Measurements from ENCODE around the gene ARHGEF10L. TPM values are rescaled to one million over a fixed set of nuclear protein-coding genes. Genes with fewer than 3 reads are reported as not detected.

ARHGEF10L gene
- total RNA-seq, 2 experiments from 2014 or later, result not detected

DNA sequence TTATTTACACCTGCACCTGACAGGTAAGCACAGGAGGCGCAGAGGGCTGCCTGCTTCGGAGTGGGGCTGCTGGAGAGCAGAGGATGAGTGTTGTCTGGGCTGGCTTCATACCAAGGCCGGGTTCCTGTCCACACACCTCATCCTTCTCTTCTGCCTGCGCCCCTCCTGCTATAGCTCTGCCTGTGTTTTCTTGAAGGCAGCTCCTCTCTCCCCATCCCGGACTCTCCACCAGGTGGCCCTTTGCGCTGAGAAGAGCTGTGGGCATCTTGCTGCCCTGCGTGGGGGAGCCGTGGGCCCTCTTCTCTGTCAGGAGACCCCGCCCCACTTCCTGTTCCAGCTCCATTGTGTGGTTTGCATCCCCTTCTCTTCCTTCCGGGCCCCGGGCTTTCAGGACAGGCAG, 35.0 kb downstream of the ARHGEF10L start:
- CTCF ChIA-PET, result interaction anchor here (1.7 kb wide), 1 partner anchor 33 kb away, joined by 6 read pairs; no protein-coding TSS in a partner anchor
- Mint-ChIP-seq H3K9me3 (no peaks in the 10 kb centered on the region), H3K4me3 (no peak overlapping the region), H3K4me1 (no peaks in the 10 kb centered on the region), H3K27ac (no peak overlapping the region), H3K27me3 (no peaks in the 10 kb centered on the region), H3K36me3 (ENCODE audit: low read depth) (no peaks in the 10 kb centered on the region)
- no peak for DNase-seq
- POLR2A ChIA-PET, result no interaction called here

- H3K27me3 Mint-ChIP-seq, result no peaks in the 10 kb centered on the region
- no peaks in the 10 kb centered on the region for H3K4me1 Mint-ChIP-seq
- H3K4me3 Mint-ChIP-seq, result no peak overlapping the region
- no peaks in the 10 kb centered on the region for H3K36me3 Mint-ChIP-seq (ENCODE audit: low read depth)
- H3K9me3 Mint-ChIP-seq, result no peaks in the 10 kb centered on the region
- CTCF ChIA-PET, result interaction anchor here (1.7 kb wide), 1 partner anchor 31 kb away, joined by 6 read pairs; no protein-coding TSS in a partner anchor
- no peak for DNase-seq
- no peak overlapping the region for H3K27ac Mint-ChIP-seq
- POLR2A ChIA-PET, result no interaction called here
These were observed 36.5 kb downstream of the ARHGEF10L start for GRCh38 chr1:17575797-17576518.

- H3K4me1 Mint-ChIP-seq, result no peaks in the 10 kb centered on the region
- no peak for DNase-seq
- H3K27me3 Mint-ChIP-seq, result no peaks in the 10 kb centered on the region
- no peak overlapping the region for H3K4me3 Mint-ChIP-seq
- CTCF ChIA-PET, result no interaction called here
- no peaks in the 10 kb centered on the region for H3K36me3 Mint-ChIP-seq (ENCODE audit: low read depth)
- POLR2A ChIA-PET, result no interaction called here
- no peak overlapping the region for H3K27ac Mint-ChIP-seq
- no peaks in the 10 kb centered on the region for H3K9me3 Mint-ChIP-seq
These were observed 37.0 kb downstream of the ARHGEF10L start for GRCh38 chr1:17576519-17576853.

DNA sequence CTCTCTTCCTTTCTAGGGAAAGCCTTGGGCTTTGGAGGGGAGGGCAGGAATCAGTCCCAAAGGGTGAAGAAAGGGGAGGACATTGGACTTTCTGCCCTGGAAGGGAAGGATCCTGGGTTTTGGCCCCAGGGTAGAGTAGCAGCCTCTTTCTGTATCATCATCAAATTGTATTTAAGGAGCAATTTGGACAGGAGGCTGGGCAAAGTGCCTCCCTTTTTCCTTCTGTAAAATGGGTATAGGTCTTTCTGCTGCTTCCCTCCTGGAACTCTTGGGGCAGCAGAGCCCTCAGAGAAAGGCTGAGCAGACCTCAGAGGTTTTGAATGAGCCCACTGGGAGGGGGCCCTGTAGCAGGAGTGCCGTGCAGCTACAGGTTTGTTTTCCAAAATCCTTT, 38.4 kb downstream of the ARHGEF10L start:
- no peaks in the 10 kb centered on the region for H3K36me3 Mint-ChIP-seq (ENCODE audit: low read depth)
- CTCF ChIA-PET, result no interaction called here
- no peak overlapping the region for H3K27ac Mint-ChIP-seq
- no peaks in the 10 kb centered on the region for H3K9me3 Mint-ChIP-seq
- POLR2A ChIA-PET, result no interaction called here
- no peaks in the 10 kb centered on the region for H3K27me3 Mint-ChIP-seq
- DNase-seq, result no peak
- H3K4me3 Mint-ChIP-seq, result no peak overlapping the region
- H3K4me1 Mint-ChIP-seq, result no peaks in the 10 kb centered on the region

- CTCF ChIA-PET, result interaction anchor here (0.7 kb wide), 1 partner anchor 952 kb away, joined by 4 read pairs; no protein-coding TSS in a partner anchor
- H3K36me3 Mint-ChIP-seq (ENCODE audit: low read depth), result no peaks in the 10 kb centered on the region
These were observed 40.7 kb downstream of the ARHGEF10L start for GRCh38 chr1:17579951-17580939.

DNA sequence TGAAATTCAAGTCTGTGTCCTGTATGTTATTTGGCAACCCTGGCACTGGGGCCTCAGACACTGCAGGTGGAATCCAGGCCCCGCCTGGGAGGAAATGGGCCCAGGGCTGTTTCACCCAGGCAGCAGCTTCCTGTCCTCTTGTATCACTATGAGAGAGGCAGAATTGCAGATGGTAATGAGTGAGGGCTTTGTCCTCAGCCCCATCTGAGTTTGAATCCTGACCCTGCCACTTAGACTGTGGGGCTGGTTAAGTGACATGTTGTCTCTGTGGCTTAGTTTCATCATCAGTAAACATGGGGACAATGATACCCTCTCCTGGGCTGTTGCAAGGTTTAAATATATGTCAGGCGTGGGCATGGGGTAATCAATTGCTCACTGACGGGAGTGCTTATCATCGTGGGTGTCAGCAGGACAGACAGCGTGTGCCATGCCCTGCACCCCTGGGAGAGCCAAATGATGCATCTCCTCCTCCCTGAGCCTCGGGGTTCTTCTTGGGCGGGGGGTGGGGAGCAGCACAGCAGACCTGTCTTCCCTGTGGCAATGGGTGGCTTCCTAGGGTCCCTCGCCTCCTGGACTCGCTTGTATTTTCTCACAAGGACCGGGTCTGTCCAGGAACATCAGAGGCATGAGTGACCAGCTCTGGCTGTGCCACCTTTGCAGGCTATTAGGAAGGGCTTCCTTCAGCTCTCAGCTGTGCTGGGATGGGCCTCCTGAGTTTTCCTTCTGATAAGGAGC, 42.1 kb downstream of the ARHGEF10L start:
- Mint-ChIP-seq H3K27ac (no peak overlapping the region), H3K4me1 (no peaks in the 10 kb centered on the region), H3K9me3 (no peaks in the 10 kb centered on the region), H3K4me3 (no peak overlapping the region), H3K36me3 (ENCODE audit: low read depth) (no peaks in the 10 kb centered on the region), H3K27me3 (no peaks in the 10 kb centered on the region)
- POLR2A ChIA-PET, result no interaction called here
- peak; percentile 17 for DNase-seq
- CTCF ChIA-PET, result interaction anchor here (0.7 kb wide), 1 partner anchor 951 kb away, joined by 4 read pairs; no protein-coding TSS in a partner anchor

More at GRCh38 chr1:17579951-17580939, 40.7 kb downstream of the ARHGEF10L start:
- POLR2A ChIA-PET, result no interaction called here
- Mint-ChIP-seq H3K27ac (no peak overlapping the region), H3K4me3 (no peak overlapping the region), H3K4me1 (no peaks in the 10 kb centered on the region), H3K9me3 (no peaks in the 10 kb centered on the region), H3K27me3 (no peaks in the 10 kb centered on the region)
- DNase-seq, result no peak

- DNase-seq, result no peak
- no peaks in the 10 kb centered on the region for H3K27me3 Mint-ChIP-seq
- H3K4me3 Mint-ChIP-seq, result no peak overlapping the region
- ChIA-PET POLR2A (no interaction called here), CTCF (no interaction called here)
- no peaks in the 10 kb centered on the region for H3K4me1 Mint-ChIP-seq
- no peaks in the 10 kb centered on the region for H3K9me3 Mint-ChIP-seq
- no peak overlapping the region for H3K27ac Mint-ChIP-seq
- no peaks in the 10 kb centered on the region for H3K36me3 Mint-ChIP-seq (ENCODE audit: low read depth)
These were observed 42.8 kb downstream of the ARHGEF10L start for GRCh38 chr1:17582124-17582774.

- H3K4me3 Mint-ChIP-seq, result no peak overlapping the region
- H3K27ac Mint-ChIP-seq, result no peak overlapping the region
- H3K4me1 Mint-ChIP-seq, result no peaks in the 10 kb centered on the region
- no peaks in the 10 kb centered on the region for H3K36me3 Mint-ChIP-seq (ENCODE audit: low read depth)
- DNase-seq, result no peak
- POLR2A ChIA-PET, result no interaction called here
- no peaks in the 10 kb centered on the region for H3K27me3 Mint-ChIP-seq
- CTCF ChIA-PET, result interaction anchor here (1.3 kb wide), 1 partner anchor 22 kb away, joined by 5 read pairs; no protein-coding TSS in a partner anchor
- no peaks in the 10 kb centered on the region for H3K9me3 Mint-ChIP-seq
These were observed 45.0 kb downstream of the ARHGEF10L start for GRCh38 chr1:17584539-17584938.

DNA sequence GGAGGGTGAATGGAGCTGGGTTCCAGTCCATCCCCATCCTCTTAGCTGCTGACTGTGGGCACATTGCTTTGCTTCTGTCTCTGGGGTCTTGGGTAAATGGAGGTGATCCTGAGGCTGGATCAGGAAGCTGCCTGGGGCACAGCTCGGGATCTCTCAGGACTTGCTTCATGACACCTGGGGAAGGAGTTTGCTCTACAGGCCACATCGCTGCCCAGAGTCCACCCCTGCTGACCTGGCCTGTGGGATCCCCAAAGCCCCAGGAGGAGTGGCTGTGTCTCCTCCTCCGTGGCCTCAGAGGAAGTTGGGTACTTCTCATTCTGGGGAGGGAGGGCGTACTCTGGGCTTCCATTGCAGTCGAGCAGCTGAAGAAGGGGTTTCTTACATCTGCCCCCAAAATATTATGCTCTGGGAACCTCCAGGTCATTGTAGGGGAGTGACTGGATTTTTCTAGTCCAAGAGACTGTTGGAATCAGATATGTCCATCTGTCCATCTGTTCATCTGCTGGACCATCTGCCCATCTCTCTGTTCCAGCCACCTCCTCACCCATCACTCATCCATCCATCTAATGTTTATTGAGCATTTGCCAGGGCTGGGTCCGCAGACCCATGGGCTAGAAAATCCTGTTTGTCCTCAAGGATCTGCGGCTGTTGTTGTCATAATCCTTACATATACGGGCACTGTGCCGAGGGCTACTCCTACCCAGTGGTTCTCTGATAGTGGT, 45.9 kb downstream of the ARHGEF10L start:
- Mint-ChIP-seq H3K27me3 (no peaks in the 10 kb centered on the region), H3K9me3 (no peaks in the 10 kb centered on the region), H3K4me1 (no peaks in the 10 kb centered on the region), H3K36me3 (ENCODE audit: low read depth) (no peaks in the 10 kb centered on the region), H3K4me3 (no peak overlapping the region), H3K27ac (no peak overlapping the region)
- DNase-seq, result no peak
- ChIA-PET POLR2A (no interaction called here), CTCF (no interaction called here)

DNA sequence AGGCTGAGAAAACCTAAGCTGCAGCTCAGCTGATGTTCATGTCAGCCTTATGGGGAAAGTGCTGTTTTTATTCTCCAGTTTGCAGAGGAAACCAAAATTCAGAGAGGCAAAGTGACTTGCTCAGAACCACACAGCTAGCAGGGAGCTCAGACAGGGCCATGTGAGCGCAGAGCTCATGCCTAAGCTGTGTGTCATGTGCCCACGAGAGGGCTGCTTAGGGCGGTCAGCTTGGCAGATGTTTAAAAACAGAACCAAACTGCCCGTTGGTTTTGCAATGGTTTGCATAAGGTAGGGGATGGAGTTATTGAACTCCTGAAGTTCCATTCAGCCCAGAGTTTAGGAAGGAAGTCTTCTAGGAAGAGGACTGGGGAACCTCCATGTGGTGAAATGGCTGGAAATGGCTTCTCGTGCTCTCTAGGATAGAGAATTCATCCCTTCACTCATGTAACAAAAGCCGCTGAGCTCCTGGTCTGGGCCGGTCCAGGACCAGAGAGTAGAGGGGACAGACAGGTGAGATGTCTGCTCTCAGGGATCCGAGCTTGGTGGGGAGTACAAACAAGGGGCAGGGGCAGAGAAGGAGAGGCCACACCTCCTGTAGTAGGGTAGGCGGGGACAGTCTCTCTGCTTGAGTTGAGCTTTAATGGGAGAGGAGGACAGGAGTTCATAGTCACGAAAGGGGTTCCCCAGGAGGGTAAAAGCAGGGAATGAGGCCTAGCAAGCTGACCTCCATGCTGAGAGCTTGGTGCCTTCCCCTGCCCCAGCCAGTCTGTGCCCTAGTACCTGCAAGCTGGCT, 46.9 kb downstream of the ARHGEF10L start:
- no peak for DNase-seq
- no peak overlapping the region for H3K27ac Mint-ChIP-seq
- H3K27me3 Mint-ChIP-seq, result no peaks in the 10 kb centered on the region
- ChIA-PET CTCF (no interaction called here), POLR2A (no interaction called here)
- no peaks in the 10 kb centered on the region for H3K9me3 Mint-ChIP-seq
- H3K4me1 Mint-ChIP-seq, result no peaks in the 10 kb centered on the region
- no peak overlapping the region for H3K4me3 Mint-ChIP-seq
- no peaks in the 10 kb centered on the region for H3K36me3 Mint-ChIP-seq (ENCODE audit: low read depth)

DNA sequence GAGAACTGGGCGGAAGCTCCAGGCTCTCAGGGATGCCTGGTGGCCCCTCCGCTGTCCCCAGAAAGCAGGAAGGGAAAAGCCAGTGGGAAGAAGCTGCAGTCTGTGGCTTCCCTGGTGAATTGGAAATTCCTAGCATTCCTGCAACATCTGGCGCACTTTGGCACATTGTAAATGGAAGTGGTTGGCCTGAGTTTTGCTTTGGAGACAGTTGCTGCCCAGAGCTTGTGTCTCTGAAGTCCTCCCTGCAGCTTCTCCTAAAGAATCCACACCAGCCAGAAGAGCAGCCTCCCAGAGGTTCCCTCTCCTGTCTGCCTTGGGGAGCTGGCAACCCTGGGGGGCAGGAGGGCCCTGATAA, 48.2 kb downstream of the ARHGEF10L start:
- H3K27me3 Mint-ChIP-seq, result no peaks in the 10 kb centered on the region
- CTCF ChIA-PET, result interaction anchor here (0.6 kb wide), 1 partner anchor 93 kb away, joined by 4 read pairs; no protein-coding TSS in a partner anchor

More for the DNA sequence above, 48.2 kb downstream of the ARHGEF10L start:
- Mint-ChIP-seq H3K27ac (no peak overlapping the region), H3K9me3 (no peaks in the 10 kb centered on the region), H3K4me1 (no peaks in the 10 kb centered on the region), H3K4me3 (no peak overlapping the region), H3K36me3 (ENCODE audit: low read depth) (no peaks in the 10 kb centered on the region)
- POLR2A ChIA-PET, result no interaction called here
- no peak for DNase-seq
